GM12892 (cell line): ENCODE measurements around the gene PTPRN2.

Experiments
- POLR2A ChIP-seq: IDR thresholded peaks from 2 replicates; pipeline ENCODE4 v1.6.1; 2011; ENCODE audit warnings: low read depth, low read length, control low read depth
- POLR2AphosphoS5 ChIP-seq: IDR thresholded peaks from 2 replicates; pipeline ENCODE4 v1.6.1; 2011; ENCODE audit warnings: low read depth, low read length, control low read depth
- TAF1 ChIP-seq: IDR thresholded peaks from 2 replicates; pipeline ENCODE4 v1.6.1; 2011; ENCODE audit warnings: low read depth, mild to moderate bottlenecking, control low read depth, low read length, borderline replicate concordance

GRCh38 chr7:157773361-157773760 lies 814.3 kb downstream of the PTPRN2 start:
- TF ChIP-seq POLR2A, result no peak
- no peak for TF ChIP-seq POLR2AphosphoS5
- no peak for TF ChIP-seq TAF1
